GM12874 (cell line): Measurements from ENCODE around the gene PUS3.

Experiments used
- TF ChIP-seq, protein P1 (sequence below): IDR thresholded peaks from 2 replicates; pipeline ENCODE4 v1.5.1; 2011; ENCODE audit warnings: low read depth, mild to moderate bottlenecking, control low read depth, low read length, moderate library complexity; ENCODE audit not compliant: insufficient read depth

PUS3 gene

DNA sequence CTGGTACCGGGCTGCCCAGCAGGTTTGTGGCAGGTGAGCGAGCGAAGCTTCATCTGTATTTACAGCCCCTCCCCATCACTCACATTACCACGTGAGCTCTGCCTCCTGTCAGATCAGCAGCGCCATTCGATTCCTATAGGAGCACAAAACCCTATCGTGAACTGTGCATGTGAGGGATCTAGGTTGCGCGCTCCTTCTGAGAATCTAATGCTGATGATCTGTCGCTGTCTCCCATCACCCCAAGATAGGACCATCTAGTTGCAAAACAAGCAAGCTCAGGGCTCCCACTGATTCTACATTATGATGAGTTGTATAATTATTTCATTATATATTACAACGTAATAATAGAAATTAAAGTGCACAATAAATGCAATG, 27.1 kb upstream of the PUS3 start:
- TF ChIP-seq, protein P1, sequence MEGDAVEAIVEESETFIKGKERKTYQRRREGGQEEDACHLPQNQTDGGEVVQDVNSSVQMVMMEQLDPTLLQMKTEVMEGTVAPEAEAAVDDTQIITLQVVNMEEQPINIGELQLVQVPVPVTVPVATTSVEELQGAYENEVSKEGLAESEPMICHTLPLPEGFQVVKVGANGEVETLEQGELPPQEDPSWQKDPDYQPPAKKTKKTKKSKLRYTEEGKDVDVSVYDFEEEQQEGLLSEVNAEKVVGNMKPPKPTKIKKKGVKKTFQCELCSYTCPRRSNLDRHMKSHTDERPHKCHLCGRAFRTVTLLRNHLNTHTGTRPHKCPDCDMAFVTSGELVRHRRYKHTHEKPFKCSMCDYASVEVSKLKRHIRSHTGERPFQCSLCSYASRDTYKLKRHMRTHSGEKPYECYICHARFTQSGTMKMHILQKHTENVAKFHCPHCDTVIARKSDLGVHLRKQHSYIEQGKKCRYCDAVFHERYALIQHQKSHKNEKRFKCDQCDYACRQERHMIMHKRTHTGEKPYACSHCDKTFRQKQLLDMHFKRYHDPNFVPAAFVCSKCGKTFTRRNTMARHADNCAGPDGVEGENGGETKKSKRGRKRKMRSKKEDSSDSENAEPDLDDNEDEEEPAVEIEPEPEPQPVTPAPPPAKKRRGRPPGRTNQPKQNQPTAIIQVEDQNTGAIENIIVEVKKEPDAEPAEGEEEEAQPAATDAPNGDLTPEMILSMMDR: no peak

DNA sequence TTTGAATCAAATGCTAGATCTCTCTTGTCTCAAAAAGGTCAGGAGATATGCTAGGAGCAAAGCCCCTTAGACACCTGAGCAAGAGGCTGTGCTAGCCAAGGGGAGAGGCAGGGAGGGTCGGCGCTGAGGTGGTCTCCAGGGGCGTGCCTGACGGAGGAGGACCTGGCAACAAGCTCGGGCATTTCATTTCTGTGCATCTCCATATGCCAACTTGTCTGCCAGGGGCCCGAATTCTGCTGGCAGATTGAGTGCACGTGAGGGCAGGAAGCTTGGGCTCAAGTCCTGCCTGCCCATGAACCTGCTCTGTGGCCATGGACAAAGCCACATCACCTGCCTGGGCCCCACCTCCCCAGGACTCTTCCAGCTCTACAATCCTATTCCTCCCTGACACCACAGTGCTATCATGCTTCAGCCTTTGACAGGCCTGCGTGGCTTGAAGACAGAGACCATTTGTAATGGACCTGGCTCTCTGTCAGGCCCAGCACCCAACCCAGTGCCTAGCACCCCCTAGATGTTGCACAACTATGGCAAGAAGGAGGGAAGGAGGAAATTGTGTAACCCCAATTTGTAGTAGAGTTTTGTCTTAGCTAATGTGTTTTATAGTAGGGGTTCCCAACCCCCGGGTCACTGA, 26.6 kb upstream of the PUS3 start:
- TF ChIP-seq, protein P1: no peak

DNA sequence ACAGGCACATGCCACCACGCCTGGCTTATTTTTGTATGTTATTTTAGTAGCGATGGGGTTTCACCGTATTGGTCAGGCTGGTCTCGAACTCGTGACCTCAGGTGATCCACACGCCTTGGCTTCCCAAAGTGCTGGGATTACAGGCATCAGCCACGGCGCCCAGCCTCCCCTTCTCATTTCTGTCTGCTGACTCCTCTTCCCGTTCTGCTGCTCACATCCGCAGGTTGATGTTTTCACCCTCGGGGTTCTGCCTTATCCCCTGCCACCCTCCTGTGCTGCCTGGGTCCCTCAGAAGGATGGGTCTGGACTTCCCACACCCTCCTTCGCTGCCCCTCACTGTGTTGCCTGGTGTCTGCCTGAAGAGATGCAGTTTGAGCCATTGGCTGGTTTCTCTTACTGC, 23.7 kb upstream of the PUS3 start:
- TF ChIP-seq, protein P1: no peak

DNA sequence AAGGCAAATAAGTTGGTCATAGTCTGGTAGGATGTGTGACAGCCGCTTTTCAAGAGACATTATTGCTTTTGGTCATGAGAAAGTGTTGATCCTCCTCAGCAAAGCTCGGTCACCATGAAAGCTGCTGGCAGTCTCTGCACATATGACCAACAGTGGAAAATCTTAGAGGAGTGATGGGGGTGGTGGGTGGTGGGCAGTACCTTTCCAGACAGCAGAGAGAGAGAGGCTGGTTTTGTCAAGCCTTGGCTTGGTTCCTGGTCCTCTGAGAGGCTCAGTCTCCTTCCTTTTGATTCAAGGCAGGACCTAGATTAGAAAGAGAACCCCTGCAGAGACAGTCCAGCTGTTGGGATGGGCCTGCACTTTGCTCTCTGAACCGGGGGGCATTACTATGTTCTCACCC, 22.8 kb upstream of the PUS3 start:
- TF ChIP-seq, protein P1: no peak

DNA sequence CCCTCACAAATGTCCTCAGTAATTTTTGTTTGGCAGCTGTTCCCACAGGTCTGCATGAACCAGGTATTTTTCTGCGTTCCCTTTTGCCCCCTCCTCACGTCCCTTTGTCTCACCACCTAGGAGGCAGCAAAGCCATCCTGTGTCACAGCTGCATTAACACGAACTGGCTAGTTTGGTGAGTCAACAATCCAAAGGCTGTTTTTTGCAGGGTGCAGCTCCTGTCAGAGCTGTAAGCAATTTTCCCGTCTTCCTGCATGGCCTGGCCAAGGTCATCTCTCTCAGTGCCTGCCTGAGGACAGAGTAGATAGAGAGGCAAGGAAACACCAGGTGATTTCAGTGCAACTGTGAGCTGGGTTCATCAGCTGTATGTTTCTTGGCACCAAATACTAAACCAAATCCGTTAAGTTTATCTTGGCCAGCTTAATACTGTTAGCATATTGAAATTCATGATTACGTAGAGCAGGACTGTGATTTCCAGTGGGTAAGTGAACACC, 22.3 kb upstream of the PUS3 start:
- TF ChIP-seq, protein P1: no peak

DNA sequence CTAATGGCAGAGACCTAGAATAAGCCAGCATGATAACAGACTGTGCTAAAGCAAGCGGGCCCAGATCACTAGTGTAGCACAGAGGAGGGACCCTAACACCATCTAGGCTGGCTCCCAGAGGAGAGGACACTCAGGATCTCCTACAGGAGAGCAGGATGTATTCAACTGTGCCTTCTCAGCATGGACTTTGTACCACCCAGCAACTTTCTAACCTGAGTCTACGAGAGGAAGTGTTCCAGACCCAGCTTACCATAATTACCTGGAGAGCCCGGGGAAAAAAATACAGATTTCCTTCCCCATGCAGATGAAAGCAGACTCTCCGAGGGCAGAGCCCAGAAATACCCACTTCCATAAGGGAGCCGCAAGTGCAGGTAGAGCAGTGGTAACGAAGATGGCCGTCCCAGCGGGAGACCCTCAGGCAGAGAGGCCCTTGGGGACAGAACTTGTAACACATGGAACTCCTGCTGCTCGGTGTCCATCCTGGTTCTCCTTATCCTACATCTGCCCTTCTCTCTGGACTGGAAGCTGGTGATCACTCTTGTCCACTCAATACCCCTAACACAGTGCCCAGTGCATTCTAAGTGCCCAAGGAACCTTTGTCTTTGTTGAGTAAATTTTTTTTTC, 21.5 kb upstream of the PUS3 start:
- TF ChIP-seq, protein P1: no peak

DNA sequence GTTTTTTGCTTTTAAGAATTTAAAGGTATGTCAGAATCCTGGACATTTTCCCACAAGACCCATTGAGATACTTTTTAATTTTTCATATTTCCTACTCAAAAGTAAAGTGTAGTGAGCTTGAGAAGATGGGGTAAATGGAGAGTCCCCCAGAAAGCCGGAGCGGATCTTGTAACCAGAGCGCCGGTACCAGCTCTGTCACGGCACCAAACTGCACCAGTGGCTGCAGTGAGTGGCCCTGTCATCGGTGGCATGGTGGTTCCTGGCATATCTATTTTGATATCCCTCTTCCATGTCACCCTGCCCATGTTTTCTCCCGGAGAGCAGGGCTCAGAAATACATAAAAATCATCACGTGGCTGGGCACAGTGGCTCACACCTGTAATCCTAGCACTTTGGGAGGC, 20.6 kb upstream of the PUS3 start:
- TF ChIP-seq, protein P1: no peak
